Brain pericyte (primary cell): Measurements from ENCODE around the gene TMEM74B.

ENCODE experiments used
- DNase-seq: peaks from one replicate; pipeline ENCODE4 v3.0.0-alpha.2; 2012; ENCODE audit warnings: low read depth, low spot score

The TMEM74B gene

GRCh38 chr20:1205802-1206201, 21.0 kb upstream of the TMEM74B start:
- DNase-seq = no peak

- no peak for DNase-seq
Observed at GRCh38 chr20:1204576-1204975, 19.8 kb upstream of the TMEM74B start.

- DNase-seq = no peak
Observed at GRCh38 chr20:1204113-1204512, 19.3 kb upstream of the TMEM74B start.

- no peak for DNase-seq
Observed at GRCh38 chr20:1203630-1204029, 18.8 kb upstream of the TMEM74B start.

GRCh38 chr20:1202762-1203504, 18.2 kb upstream of the TMEM74B start, which contains the start of gene C20orf202:
Gene C20orf202, plus strand, starts transcription at chr20:1203454. Its CDS starts 132 bp downstream, at chr20:1203586.
- DNase-seq = no peak

- no peak for DNase-seq
Observed at GRCh38 chr20:1199964-1200363, 15.2 kb upstream of the TMEM74B start.

- DNase-seq = no peak
Observed at GRCh38 chr20:1199212-1199873, 14.6 kb upstream of the TMEM74B start.

- no peak for DNase-seq
Observed at GRCh38 chr20:1198751-1199150, 14.0 kb upstream of the TMEM74B start.

GRCh38 chr20:1197801-1198200, 13.0 kb upstream of the TMEM74B start:
- DNase-seq = no peak

- no peak for DNase-seq
Observed at GRCh38 chr20:1196634-1197033, 11.9 kb upstream of the TMEM74B start.

- DNase-seq = no peak
Observed at GRCh38 chr20:1195226-1195625, 10.4 kb upstream of the TMEM74B start.

GRCh38 chr20:1191299-1191698, 6.5 kb upstream of the TMEM74B start:
- no peak for DNase-seq

GRCh38 chr20:1190847-1191246, 6.1 kb upstream of the TMEM74B start:
- no peak for DNase-seq

GRCh38 chr20:1189827-1190226, 5.0 kb upstream of the TMEM74B start:
- no peak for DNase-seq

GRCh38 chr20:1188347-1188746, 3.6 kb upstream of the TMEM74B start:
- no peak for DNase-seq

GRCh38 chr20:1187605-1188171, 2.9 kb upstream of the TMEM74B start:
- DNase-seq = no peak

- no peak for DNase-seq
Observed at GRCh38 chr20:1186367-1186991, 1.7 kb upstream of the TMEM74B start.

- no peak for DNase-seq
Observed at GRCh38 chr20:1185790-1186334, 1.1 kb upstream of the TMEM74B start.

- no peak for DNase-seq
Observed at GRCh38 chr20:1185316-1185741, 548 bp upstream of the TMEM74B start.

GRCh38 chr20:1184260-1184637, 532 bp downstream of the TMEM74B start:
- no peak for DNase-seq

GRCh38 chr20:1183153-1183552, 1.6 kb downstream of the TMEM74B start:
- no peak for DNase-seq

GRCh38 chr20:1182106-1182505, 2.7 kb downstream of the TMEM74B start:
- no peak for DNase-seq
